ENCODE data around the gene MED7.

The MED7 gene

GRCh38 chr5:157107508-157107907, 35.2 kb downstream of the MED7 start:
- no peak for DNase-seq (ENCODE audit: low read depth in 3 of 3, low spot score in 1 of 3)

DNA sequence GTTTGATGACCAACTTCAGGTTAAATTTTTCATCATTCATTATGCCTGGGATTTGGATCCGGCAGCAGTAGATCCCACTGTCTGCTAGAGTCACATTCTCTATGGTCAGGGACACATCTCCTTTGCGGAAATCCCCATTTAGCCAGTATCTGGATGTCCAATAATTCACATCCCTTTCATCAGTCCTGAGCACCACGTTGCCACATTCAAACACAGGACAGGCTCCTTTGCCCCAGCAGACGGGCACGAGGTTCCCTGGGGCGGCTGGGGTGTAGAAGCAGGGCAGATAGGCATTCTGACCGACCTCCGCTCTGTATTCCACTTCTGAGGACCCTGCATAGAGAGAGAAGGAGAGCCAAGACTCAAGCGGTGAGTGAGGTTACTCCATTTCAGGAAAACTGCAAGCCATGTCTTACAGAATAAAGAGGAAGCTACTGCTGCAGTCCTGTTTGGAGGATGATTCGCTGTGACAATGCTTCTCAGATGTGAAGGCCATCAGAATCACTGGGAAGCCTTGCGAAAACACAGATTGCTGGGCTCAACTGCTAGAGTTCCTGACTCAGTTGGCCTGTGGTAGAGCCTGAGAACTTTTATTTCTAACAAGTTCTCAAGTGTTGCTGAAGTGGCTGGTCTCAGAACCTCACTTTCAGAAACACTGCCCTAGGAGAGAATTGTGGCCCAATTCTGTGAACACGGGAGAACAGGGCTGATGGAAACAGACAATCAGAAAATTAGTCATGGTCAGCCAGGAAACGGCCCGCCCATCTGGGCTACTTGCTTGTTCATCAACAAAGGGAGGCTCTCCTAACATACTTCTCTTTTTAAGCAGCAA, 35.8 kb downstream of the MED7 start:
- no peak for DNase-seq (ENCODE audit: low read depth in 3 of 3, low spot score in 1 of 3)

DNA sequence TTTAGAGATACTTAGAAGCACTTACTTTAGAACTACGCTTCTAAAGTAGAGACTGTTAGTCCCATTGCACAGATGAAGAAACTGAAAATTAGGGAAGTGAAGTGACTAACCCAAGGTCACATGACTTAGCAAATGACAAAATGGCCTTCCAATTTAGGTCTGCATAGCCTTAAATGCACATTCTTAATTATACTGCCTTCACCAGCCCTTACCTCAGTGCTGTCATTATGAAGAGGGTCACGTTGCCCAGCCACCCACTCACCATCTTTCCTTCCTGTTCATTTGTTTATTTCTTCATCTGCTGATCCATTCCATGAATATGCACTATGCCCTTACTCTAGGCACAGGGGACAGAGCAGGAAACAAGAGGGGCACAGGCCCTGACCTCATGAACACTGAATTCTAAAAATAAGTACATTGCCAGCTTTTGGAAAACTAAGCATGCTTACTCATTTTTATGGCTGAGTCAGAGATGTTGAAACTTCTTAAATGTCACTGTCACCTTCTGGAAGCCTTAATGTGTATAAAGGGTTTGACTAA, 42.5 kb downstream of the MED7 start:
- DNase-seq (ENCODE audit: low read depth in 3 of 3, low spot score in 1 of 3), result no peak

- no peak for DNase-seq (ENCODE audit: low read depth in 3 of 3, low spot score in 1 of 3)
Observed at GRCh38 chr5:157088342-157088990, 54.2 kb downstream of the MED7 start.
